HepG2 (cell line): ENCODE results near the gene GLRA1.
"Not testable (repeated sequence)": the region's sequence is repeated elsewhere in the genome, so short reads cannot be mapped to it uniquely, and the experiment has no call there.

Experiments used
- ATF3 ChIP-seq: sonication (generic); formaldehyde crosslinking; IDR thresholded peaks from 2 replicates; pipeline ENCODE4 v1.4.0; 2020; ENCODE audit warnings: missing genetic modification reagents
- EZH2 ChIP-seq: conservative IDR thresholded peaks from 2 replicates; pipeline ENCODE4 v1.6.1; 2012; ENCODE audit warnings: mild to moderate bottlenecking, low read depth, low read length, moderate library complexity
- HNF4G ChIP-seq, 2 experiments: sonication (generic) in 1 of 2; formaldehyde crosslinking in 1 of 2; IDR thresholded peaks; 2 replicates each; pipeline versions ENCODE4 v1.4.0 to v1.6.1; 2011 to 2020; ENCODE audit warnings: borderline replicate concordance in 2 of 2, low read depth in 2 of 2, mild to moderate bottlenecking in 2 of 2, low read length in 1 of 2, missing genetic modification reagents in 1 of 2, moderate library complexity in 1 of 2
- KLF9 ChIP-seq: IDR thresholded peaks from 2 replicates; pipeline ENCODE4 v1.6.1; 2016; ENCODE audit warnings: low read depth
- MTERF4 ChIP-seq: sonication (generic); formaldehyde crosslinking; IDR thresholded peaks from 2 replicates; pipeline ENCODE4 v1.8.0; 2023; ENCODE audit warnings: mild to moderate bottlenecking, missing genetic modification reagents
- NFIC ChIP-seq: IDR thresholded peaks from 2 replicates; pipeline ENCODE4 v1.6.1; 2012; ENCODE audit warnings: mild to moderate bottlenecking, low read length, inconsistent platforms
- TF ChIP-seq, protein P1 (sequence below): sonication (generic); formaldehyde crosslinking; IDR thresholded peaks from 2 replicates; pipeline ENCODE4 v1.4.0; 2020; ENCODE audit warnings: missing genetic modification reagents, borderline replicate concordance
- TF ChIP-seq, protein P2 (sequence below): sonication (generic); formaldehyde crosslinking; IDR thresholded peaks from 2 replicates; pipeline ENCODE4 v1.5.0; 2020; ENCODE audit warnings: mild to moderate bottlenecking, missing genetic modification reagents, moderate library complexity
- TF ChIP-seq, protein P3 (sequence below): sonication (generic); formaldehyde crosslinking; IDR thresholded peaks from 2 replicates; pipeline ENCODE4 v1.8.0; 2022; ENCODE audit warnings: mild to moderate bottlenecking, missing genetic modification reagents, borderline replicate concordance
- TF ChIP-seq, protein P4 (sequence below): sonication (generic); formaldehyde crosslinking; IDR thresholded peaks from 2 replicates; pipeline ENCODE4 v1.4.0; 2020; ENCODE audit warnings: mild to moderate bottlenecking, missing genetic modification reagents

DNA sequence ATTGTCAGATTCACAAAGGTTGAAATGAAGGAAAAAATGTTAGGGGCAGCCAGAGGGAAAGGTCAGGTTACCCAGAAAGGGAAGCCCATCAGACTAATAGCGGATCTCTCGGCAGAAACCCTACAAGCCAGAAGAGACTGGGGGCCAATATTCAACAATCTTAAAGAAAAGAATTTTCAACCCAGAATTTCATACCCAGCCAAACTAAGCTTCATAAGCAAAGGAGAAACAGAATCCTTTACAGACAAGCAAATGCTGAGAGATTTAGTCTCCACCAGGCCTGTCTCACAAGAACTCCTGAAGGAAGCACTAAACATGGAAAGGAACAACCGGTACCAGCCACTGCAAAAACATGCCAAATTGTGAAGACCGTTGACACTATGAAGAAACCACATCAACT lies 91.8 kb downstream of the GLRA1 start:
- TF ChIP-seq, protein P1, sequence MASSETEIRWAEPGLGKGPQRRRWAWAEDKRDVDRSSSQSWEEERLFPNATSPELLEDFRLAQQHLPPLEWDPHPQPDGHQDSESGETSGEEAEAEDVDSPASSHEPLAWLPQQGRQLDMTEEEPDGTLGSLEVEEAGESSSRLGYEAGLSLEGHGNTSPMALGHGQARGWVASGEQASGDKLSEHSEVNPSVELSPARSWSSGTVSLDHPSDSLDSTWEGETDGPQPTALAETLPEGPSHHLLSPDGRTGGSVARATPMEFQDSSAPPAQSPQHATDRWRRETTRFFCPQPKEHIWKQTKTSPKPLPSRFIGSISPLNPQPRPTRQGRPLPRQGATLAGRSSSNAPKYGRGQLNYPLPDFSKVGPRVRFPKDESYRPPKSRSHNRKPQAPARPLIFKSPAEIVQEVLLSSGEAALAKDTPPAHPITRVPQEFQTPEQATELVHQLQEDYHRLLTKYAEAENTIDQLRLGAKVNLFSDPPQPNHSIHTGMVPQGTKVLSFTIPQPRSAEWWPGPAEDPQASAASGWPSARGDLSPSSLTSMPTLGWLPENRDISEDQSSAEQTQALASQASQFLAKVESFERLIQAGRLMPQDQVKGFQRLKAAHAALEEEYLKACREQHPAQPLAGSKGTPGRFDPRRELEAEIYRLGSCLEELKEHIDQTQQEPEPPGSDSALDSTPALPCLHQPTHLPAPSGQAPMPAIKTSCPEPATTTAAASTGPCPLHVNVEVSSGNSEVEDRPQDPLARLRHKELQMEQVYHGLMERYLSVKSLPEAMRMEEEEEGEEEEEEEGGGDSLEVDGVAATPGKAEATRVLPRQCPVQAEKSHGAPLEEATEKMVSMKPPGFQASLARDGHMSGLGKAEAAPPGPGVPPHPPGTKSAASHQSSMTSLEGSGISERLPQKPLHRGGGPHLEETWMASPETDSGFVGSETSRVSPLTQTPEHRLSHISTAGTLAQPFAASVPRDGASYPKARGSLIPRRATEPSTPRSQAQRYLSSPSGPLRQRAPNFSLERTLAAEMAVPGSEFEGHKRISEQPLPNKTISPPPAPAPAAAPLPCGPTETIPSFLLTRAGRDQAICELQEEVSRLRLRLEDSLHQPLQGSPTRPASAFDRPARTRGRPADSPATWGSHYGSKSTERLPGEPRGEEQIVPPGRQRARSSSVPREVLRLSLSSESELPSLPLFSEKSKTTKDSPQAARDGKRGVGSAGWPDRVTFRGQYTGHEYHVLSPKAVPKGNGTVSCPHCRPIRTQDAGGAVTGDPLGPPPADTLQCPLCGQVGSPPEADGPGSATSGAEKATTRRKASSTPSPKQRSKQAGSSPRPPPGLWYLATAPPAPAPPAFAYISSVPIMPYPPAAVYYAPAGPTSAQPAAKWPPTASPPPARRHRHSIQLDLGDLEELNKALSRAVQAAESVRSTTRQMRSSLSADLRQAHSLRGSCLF (CRISPR knock-in tag) = not testable (repeated sequence)
- not testable (repeated sequence) for TF ChIP-seq MTERF4 (CRISPR knock-in tag); HNF4G (IDR thresholded peaks at IDR 0.05; ENCODE audit: borderline replicate concordance, low read depth, low read length); HNF4G (CRISPR knock-in tag; IDR thresholded peaks at IDR 0.05; ENCODE audit: borderline replicate concordance, low read depth); ATF3 (CRISPR knock-in tag); NFIC; EZH2; KLF9 (CRISPR knock-in tag)
- TF ChIP-seq, protein P2, sequence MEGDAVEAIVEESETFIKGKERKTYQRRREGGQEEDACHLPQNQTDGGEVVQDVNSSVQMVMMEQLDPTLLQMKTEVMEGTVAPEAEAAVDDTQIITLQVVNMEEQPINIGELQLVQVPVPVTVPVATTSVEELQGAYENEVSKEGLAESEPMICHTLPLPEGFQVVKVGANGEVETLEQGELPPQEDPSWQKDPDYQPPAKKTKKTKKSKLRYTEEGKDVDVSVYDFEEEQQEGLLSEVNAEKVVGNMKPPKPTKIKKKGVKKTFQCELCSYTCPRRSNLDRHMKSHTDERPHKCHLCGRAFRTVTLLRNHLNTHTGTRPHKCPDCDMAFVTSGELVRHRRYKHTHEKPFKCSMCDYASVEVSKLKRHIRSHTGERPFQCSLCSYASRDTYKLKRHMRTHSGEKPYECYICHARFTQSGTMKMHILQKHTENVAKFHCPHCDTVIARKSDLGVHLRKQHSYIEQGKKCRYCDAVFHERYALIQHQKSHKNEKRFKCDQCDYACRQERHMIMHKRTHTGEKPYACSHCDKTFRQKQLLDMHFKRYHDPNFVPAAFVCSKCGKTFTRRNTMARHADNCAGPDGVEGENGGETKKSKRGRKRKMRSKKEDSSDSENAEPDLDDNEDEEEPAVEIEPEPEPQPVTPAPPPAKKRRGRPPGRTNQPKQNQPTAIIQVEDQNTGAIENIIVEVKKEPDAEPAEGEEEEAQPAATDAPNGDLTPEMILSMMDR (CRISPR knock-in tag) = not testable (repeated sequence)
- TF ChIP-seq, protein P3, sequence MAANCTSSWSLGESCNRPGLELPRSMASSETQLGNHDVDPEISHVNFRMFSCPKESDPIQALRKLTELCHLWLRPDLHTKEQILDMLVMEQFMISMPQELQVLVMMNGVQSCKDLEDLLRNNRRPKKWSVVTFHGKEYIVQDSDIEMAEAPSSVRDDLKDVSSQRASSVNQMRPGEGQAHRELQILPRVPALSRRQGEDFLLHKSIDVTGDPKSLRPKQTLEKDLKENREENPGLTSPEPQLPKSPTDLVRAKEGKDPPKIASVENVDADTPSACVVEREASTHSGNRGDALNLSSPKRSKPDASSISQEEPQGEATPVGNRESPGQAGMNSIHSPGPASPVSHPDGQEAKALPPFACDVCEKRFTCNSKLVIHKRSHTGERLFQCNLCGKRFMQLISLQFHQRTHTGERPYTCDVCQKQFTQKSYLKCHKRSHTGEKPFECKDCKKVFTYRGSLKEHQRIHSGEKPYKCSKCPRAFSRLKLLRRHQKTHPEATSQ = not testable (repeated sequence)
- TF ChIP-seq, protein P4, sequence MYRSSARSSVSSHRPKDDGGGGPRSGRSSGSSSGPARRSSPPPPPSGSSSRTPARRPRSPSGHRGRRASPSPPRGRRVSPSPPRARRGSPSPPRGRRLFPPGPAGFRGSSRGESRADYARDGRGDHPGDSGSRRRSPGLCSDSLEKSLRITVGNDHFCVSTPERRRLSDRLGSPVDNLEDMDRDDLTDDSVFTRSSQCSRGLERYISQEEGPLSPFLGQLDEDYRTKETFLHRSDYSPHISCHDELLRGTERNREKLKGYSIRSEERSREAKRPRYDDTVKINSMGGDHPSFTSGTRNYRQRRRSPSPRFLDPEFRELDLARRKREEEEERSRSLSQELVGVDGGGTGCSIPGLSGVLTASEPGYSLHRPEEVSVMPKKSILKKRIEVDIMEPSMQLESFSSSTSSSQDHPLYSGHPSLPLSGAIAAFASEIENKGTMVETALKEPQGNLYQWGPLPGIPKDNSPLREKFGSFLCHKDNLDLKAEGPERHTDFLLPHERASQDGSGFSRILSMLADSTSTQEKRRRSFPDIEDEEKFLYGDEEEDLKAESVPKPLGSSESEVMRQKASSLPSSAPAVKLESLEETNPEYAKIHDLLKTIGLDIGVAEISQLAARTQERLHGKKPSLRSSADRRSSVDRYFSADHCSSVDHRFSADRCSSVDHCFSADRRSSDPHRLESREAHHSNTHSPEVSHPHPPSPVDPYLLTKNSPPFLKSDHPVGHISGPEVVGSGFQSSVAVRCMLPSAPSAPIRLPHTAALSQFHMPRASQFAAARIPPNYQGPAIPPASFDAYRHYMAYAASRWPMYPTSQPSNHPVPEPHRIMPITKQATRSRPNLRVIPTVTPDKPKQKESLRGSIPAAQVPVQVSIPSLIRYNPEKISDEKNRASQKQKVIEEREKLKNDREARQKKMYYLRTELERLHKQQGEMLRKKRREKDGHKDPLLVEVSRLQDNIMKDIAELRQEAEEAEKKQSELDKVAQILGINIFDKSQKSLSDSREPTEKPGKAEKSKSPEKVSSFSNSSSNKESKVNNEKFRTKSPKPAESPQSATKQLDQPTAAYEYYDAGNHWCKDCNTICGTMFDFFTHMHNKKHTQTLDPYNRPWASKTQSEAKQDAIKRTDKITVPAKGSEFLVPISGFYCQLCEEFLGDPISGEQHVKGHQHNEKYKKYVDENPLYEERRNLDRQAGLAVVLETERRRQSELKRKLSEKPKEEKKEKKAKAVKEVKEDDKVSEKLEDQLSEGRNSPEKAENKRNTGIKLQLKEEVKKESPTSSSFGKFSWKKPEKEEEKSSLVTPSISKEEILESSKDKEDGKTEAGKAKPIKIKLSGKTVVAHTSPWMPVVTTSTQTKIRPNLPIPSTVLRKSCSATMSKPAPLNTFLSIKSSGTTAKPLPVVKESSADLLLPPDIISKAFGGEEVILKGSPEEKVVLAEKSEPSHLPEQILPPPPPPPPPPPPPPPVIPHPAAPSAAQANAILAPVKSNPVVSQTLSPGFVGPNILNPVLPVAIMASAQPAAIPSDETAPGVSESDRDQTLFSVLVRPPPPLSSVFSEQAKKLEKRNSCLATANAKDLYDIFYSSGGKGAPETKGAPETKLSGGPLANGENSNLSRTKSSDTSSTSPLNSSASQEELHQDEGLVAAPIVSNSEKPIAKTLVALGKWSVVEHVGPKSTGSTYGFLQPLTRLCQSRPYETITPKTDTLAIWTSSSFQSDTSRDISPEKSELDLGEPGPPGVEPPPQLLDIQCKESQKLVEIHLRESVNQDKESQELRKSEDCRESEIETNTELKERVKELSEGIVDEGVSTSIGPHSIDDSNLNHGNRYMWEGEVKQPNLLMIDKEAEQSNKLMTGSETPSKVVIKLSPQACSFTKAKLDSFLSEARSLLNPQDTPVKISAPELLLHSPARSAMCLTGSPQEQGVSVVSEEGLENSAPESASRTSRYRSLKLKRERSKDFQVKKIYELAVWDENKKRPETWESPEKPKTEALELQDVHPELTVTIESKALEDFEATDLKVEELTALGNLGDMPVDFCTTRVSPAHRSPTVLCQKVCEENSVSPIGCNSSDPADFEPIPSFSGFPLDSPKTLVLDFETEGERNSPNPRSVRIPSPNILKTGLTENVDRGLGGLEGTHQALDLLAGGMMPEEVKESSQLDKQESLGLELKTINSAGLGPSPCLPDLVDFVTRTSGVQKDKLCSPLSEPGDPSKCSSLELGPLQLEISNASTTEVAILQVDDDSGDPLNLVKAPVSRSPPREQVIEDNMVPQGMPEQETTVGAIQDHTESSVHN (CRISPR knock-in tag) = not testable (repeated sequence)
